Measurements from ENCODE around the gene ARPC5L.

GRCh38 chr9:124873664-124874063 lies 11.7 kb downstream of the ARPC5L start:
- TF ChIP-seq EZH2 (IDR thresholded peaks at IDR 0.05; ENCODE audit: low read depth, unreplicated experiment) (no peak), CTCF (conservative IDR thresholded peaks at IDR 0.05; ENCODE audit: low read depth in 2 of 2) (no peak), CREB1 (CRISPR knock-in tag; IDR thresholded peaks at IDR 0.05; ENCODE audit: low read depth) (no peak), JUNB (IDR thresholded peaks at IDR 0.05; ENCODE audit: unreplicated experiment) (no peak), EZH2phosphoT487 (IDR thresholded peaks at IDR 0.05; ENCODE audit: unreplicated experiment) (no peak), NANOG (IDR thresholded peaks at IDR 0.05; ENCODE audit: borderline replicate concordance) (no peak)

All from GM23338 (cell line).